BE2C (cell line): Measurements from ENCODE around the gene EXTL1.

ENCODE experiments used
- DNase-seq: peaks from one replicate; pipeline ENCODE4 v3.0.0-alpha.2; 2020
- H3K27me3 ChIP-seq: fragments of 250-450 bp; sonication (Bioruptor Pico); 2 replicates; pipeline ENCODE4 v1.5.1; 2020; ENCODE audit warnings: mild to moderate bottlenecking
- H3K36me3 ChIP-seq: fragments of 250-450 bp; sonication (Bioruptor Pico); 2 replicates; pipeline ENCODE4 v1.5.1; 2020; ENCODE audit warnings: mild to moderate bottlenecking
- H3K4me1 ChIP-seq: fragments of 250-450 bp; sonication (Bioruptor Pico); 2 replicates; pipeline ENCODE4 v1.5.1; 2020
- H3K4me3 ChIP-seq: 2 replicates; pipeline ENCODE4 v1.5.1; 2011; ENCODE audit warnings: low read depth, low read length
- H3K9me3 ChIP-seq: fragments of 250-450 bp; sonication (Bioruptor Pico); 2 replicates; pipeline ENCODE4 v1.5.1; 2020
- TF ChIP-seq, protein P1 (sequence below): IDR thresholded peaks from 2 replicates; pipeline ENCODE4 v1.5.1; 2012; ENCODE audit warnings: mild to moderate bottlenecking, low read depth, low read length

EXTL1 gene

DNA sequence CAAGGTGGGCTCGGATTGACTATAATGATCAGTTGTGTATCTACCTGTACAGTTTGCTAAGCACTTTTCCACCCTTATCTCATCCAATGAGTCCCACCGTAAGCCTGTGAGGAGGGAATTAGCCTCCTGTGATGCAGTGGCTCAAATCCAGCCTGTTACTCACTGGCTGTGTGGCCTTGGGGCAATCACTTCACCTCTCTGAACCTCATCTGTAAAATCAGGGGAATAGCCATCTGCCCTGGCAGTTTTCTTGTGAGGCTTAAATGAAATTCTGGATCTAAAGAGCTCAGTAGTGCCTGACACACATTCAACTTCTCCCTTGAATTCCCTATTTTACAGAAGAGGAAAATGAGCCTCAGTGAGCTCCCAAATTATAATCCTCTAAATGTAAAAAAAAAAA, 7.4 kb upstream of the EXTL1 start:
- Histone ChIP-seq H3K4me1 (no peaks in the 10 kb centered on the region), H3K9me3 (no peaks in the 10 kb centered on the region), H3K27me3 (no peaks in the 10 kb centered on the region), H3K4me3 (no peak overlapping the region), H3K36me3 (no peaks in the 10 kb centered on the region)
- TF ChIP-seq, protein P1, sequence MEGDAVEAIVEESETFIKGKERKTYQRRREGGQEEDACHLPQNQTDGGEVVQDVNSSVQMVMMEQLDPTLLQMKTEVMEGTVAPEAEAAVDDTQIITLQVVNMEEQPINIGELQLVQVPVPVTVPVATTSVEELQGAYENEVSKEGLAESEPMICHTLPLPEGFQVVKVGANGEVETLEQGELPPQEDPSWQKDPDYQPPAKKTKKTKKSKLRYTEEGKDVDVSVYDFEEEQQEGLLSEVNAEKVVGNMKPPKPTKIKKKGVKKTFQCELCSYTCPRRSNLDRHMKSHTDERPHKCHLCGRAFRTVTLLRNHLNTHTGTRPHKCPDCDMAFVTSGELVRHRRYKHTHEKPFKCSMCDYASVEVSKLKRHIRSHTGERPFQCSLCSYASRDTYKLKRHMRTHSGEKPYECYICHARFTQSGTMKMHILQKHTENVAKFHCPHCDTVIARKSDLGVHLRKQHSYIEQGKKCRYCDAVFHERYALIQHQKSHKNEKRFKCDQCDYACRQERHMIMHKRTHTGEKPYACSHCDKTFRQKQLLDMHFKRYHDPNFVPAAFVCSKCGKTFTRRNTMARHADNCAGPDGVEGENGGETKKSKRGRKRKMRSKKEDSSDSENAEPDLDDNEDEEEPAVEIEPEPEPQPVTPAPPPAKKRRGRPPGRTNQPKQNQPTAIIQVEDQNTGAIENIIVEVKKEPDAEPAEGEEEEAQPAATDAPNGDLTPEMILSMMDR = no peak
- no peak for DNase-seq

DNA sequence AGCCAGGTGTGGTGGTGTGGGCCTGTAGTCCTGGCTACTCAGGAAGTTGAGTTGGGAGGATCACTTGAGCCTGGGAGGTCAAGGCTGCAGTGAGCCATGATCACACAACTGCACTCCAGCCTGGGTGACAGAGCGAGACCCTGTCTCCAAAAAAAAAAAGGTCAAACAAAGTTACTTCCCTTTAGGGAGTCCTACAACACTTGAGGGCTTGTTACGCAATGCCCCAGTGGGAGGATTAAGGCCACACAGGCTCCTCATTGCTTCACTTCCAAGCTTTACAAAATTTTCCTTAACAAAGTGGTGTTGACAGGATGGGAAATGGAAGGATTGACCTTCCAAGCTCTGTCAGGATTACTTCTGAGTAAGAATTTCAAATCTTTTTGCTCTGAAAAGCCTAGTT, 6.2 kb upstream of the EXTL1 start:
- Histone ChIP-seq H3K27me3 (no peaks in the 10 kb centered on the region), H3K4me3 (no peak overlapping the region), H3K36me3 (no peaks in the 10 kb centered on the region), H3K9me3 (no peaks in the 10 kb centered on the region), H3K4me1 (no peaks in the 10 kb centered on the region)
- DNase-seq = no peak
- TF ChIP-seq, protein P1 = no peak

- Histone ChIP-seq H3K27me3 (no peaks in the 10 kb centered on the region), H3K4me1 (no peaks in the 10 kb centered on the region), H3K36me3 (no peaks in the 10 kb centered on the region), H3K9me3 (no peaks in the 10 kb centered on the region), H3K4me3 (no peak overlapping the region)
- TF ChIP-seq, protein P1 = no peak
- no peak for DNase-seq
Measured at GRCh38 chr1:26016258-26016952, 5.2 kb upstream of the EXTL1 start.

DNA sequence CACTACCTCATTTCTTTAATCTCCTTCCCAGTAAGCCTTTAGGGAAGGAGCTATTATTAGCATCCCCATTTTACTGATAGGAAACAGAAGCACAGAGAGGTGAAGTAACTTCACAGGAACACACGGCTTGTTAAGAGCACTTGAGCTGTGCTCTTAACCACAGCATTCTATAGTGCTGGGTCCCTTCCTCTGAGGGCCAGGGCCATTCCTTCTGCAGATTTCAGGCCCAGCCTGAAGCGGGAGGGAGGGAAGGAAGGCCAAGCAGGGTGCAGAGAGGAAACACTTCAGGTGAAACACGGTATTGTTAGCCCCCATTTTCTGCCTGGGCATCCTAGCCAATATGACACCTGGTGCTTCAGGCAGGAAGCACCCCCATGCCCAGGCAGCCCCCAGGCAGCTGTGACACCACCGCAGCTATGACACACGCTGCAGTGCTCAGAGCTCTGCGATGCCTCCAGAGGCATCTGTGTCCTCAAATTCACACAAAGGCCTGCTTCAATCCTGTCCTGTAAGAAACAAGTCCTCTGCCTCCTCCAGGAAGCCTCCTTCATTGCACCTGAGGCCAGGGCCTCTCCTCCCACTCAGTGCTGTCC, 4.5 kb upstream of the EXTL1 start:
- H3K27me3 ChIP-seq = no peaks in the 10 kb centered on the region
- no peaks in the 10 kb centered on the region for H3K9me3 ChIP-seq
- DNase-seq = no peak
- H3K36me3 ChIP-seq = no peaks in the 10 kb centered on the region
- H3K4me3 ChIP-seq = no peak overlapping the region
- TF ChIP-seq, protein P1 = no peak
- H3K4me1 ChIP-seq = no peaks in the 10 kb centered on the region

GRCh38 chr1:26017606-26018005, 4.0 kb upstream of the EXTL1 start:
- no peak for DNase-seq
- H3K4me3 ChIP-seq = no peak overlapping the region
- H3K27me3 ChIP-seq = no peaks in the 10 kb centered on the region
- H3K36me3 ChIP-seq = no peaks in the 10 kb centered on the region
- H3K4me1 ChIP-seq = no peaks in the 10 kb centered on the region
- TF ChIP-seq, protein P1 = no peak
- H3K9me3 ChIP-seq = no peaks in the 10 kb centered on the region

- Histone ChIP-seq H3K4me3 (no peak overlapping the region), H3K4me1 (no peaks in the 10 kb centered on the region), H3K9me3 (no peaks in the 10 kb centered on the region), H3K36me3 (no peaks in the 10 kb centered on the region), H3K27me3 (no peaks in the 10 kb centered on the region)
- DNase-seq = no peak
- TF ChIP-seq, protein P1 = no peak
Measured at GRCh38 chr1:26019641-26020315, 1.8 kb upstream of the EXTL1 start.
